Activated CD4-positive, alpha-beta T cell treated with anti-CD3 and anti-CD28 coated beads for 4 hours (primary cell): ENCODE results near the gene ZNF668.
"Not testable (repeated sequence)": the region's sequence is repeated elsewhere in the genome, so short reads cannot be mapped to it uniquely, and the experiment has no call there.

Experiments used
- DNase-seq, 2 donors: peaks; one replicate each; pipeline ENCODE4 v3.0.0-alpha.2; 2020

ZNF668 gene

DNA sequence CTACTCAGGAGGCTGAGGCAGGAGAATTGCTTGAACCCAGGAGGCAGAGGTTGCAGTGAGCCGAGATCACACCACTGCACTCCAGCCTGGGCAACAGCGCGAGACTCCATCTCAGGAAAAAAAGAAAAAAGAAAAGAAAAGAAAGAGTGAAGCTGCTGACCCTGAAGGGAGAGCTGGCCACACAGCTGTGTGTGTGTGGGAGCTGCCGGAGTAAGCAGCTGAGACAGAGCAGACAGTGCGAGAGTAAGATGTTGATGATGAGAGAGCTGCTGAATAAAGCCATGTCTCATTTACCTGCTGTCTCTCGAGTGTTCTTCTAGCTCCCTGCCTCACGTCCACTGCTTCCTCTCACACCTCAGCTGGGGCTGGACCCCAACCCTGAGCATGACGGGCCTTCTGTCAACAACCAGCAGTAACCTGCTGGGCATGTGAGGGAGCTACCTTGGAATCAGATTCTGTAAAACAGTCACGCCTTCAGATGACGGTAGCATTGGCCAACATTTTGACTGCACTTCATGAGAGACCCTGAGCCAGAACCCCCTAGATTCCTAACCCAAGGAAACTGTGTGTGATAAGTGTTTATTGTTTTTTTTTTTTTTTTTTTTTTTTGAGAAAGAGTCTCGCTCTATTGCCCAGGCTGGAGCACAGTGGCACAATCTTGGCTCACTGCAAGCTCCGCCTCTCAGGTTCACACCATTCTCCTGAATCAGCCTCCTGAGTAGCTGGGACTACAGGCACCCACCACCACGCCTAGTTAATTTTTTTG is 27.0 kb upstream of the ZNF668 start:
- DNase-seq = not testable (repeated sequence)

- no peak for DNase-seq
These were observed 26.0 kb upstream of the ZNF668 start for GRCh38 chr16:31099860-31100638.

DNA sequence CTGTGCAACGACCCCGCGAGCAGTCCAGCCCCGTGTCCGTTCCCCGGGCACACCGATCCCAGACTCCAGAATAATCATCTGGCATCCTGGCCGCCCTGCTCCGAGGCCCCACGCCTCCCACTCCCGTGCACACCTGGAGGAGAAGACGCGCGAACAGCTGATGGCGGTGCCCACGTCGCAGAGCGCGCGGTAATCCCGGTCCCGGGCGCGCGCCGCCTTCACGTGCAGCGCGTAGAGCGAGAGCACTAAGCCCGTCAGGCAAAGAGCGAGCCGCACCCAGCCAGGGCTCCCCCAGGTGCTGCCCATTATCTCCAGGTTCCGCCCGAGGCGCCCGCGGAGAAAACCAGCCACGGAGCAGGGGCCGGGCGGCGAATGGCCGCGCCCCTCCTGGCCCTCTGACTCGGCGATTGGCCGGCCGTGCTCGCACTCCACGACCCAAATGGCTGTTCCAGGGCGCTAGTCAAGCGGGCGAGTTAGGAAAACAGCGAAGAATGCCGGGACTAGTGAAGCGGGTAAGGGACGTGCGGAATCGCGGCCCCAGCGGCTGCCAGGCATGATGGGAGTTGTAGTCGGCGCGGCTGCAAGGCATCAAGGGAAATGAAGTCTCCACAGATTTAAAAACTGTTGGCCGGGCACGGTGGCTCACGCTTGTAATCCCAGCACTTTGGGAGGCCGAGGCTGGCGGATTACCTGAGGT is 20.5 kb upstream of the ZNF668 start, which contains the start of gene VKORC1:
Gene VKORC1 (minus strand): TSS at position 374 of the 697 bp plus-strand sequence. CDS start 68 bp downstream, at position 306.
- peak; percentile 83 for DNase-seq

- no peak for DNase-seq
These were observed 20.0 kb upstream of the ZNF668 start for GRCh38 chr16:31094088-31094423.

DNA sequence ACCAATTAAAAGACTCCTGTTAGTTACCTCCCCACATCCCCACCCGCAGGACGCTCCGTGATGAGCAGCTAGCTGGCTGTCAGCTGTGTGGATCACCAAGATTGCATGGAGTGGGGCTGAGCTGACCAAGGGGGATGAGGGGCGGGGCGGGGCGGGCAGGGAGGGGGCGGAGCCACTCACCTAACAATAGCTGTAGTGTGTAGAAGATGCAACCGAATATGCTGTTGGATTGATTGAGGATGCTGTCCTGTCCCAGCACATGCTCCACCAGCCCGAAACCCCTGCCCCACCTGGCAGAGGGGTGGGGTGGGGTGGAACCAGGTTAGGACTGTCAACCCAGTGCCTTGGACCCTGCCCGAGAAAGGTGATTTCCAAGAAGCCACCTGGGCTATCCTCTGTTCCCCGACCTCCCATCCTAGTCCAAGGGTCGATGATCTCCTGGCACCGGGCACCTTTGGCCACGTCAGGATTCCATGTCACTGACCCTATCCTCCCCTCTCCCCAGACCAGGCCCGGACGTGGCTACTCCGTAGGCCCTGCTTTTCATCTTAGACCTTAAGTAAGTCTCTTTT is 19.2 kb upstream of the ZNF668 start:
- DNase-seq = no peak

DNA sequence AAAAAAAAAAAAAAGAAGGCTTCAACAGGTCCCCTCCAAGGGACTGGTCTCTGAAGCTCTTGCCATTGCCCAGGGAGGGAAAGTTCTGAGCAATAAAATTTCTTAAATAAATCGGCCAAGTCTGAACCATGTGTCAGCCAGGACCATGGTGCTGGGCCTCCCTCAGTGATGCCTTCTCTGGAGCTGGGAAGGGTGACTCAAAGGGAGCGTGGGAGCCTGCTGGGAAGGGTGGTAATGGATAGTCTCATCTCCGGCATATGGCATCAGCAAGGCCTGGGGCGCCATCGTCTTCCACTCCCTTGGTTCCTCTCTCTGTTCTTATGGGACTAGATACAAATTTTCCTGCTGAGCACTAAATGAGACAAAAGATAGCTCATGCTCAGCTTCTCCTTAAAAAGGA is 18.3 kb upstream of the ZNF668 start:
- DNase-seq = no peak

- no peak for DNase-seq
These were observed 16.5 kb upstream of the ZNF668 start for GRCh38 chr16:31090540-31090939.

- DNase-seq = no peak
These were observed 15.2 kb upstream of the ZNF668 start for GRCh38 chr16:31089199-31089598.

DNA sequence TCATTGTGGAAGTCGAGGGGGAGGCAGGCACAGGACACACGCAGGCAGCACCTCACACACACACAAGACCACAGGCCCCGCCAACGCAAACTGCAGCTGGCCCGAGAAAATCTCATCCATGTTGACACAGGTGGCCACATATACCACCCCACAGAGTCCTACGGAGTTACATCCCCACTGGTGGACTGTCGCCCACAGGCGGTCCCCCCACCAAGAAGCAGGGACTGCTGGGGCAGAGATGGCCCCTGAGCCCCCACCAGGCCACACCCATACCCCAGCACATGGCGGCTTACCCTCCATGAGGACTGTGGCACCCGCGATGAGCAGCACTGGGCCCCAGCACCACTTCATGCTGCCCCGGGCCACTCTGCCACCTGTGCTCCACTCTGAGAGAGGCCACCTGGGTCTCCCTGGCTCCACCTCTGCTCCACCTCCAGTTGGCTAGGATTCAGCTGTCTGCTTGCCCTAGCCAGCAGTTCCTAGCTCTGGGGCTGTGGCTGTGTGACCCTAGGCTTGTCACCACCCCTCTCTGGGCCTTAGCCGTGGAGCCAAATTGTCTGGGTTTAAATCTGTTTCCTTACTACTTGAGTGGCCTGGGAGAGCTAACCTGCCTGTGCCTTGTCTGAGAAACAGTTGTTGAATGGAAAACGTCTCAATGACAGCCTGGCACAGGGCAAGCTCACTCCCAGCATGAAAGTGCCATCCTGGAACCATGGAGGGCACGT is 14.6 kb upstream of the ZNF668 start, which contains the start of gene PRSS53:
Gene PRSS53 (minus strand): TSS at position 485 of the 725 bp plus-strand sequence. CDS start 134 bp downstream, at position 351.
- DNase-seq = no peak

DNA sequence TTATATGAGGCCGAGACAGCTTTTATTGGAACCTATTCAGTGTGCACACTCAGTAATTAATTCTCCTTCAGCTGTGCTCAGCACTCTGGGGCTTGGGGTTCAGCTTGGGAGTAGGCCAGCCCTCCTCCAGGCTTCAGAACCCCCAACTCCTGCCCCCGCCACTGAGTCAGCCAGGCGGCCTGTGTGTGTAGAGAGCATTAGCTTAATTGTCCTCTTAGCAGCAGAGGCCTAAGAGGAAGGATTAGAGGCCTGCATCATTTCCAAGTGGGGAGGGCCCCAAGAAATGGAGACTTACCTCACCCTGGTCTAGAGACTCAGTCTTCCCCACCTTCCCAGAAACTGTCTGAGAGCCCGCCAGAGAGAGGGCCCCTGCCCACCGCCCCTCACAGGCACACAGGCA is 13.9 kb upstream of the ZNF668 start:
- no peak for DNase-seq

- DNase-seq = no peak
These were observed 13.4 kb upstream of the ZNF668 start for GRCh38 chr16:31087481-31087880.

GRCh38 chr16:31086629-31086906 is 12.5 kb upstream of the ZNF668 start:
- no peak for DNase-seq

DNA sequence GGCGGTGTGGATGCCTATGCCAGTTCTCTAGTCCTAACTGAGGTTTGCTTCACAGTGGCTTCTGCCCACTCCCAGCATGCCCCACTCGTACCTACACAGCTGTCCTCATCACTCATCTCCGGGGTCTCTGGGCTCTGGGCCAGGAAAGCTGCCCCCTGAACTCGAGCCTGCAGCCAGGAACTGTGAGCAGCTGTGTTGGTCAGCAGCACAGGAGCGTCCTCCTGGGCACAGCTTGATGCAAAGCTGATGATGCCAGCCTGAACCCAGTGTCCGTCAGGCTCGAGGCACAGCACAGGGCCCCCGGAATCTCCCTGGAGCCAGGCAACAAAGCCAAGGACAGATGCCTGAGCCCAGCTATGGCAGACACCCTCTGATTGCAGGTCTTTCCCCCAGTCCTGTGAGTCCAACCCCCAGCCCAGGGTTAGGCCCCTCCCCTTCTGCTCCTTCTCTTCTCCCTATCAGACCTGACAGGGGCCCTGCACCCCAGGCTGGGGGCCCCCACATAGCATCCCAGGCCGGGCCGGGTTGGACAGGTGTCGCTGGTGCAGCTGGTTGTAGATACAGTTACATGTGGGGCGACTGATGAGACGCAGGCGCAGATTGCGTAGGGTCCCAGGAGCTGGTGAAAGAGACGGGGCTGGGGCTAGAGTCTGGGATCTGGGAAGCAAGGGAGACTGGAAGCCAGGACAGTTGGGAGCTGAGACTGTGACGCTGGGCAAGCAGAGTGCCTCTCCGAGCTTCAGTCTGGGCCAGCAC is 12.0 kb upstream of the ZNF668 start:
- no peak for DNase-seq

- DNase-seq = no peak
These were observed 11.4 kb upstream of the ZNF668 start for GRCh38 chr16:31085411-31085810.

- no peak for DNase-seq
These were observed 10.7 kb upstream of the ZNF668 start for GRCh38 chr16:31084584-31085302.

GRCh38 chr16:31083981-31084380 is 9.9 kb upstream of the ZNF668 start:
- no peak for DNase-seq

- no peak for DNase-seq
These were observed 9.5 kb upstream of the ZNF668 start for GRCh38 chr16:31083556-31083955.

DNA sequence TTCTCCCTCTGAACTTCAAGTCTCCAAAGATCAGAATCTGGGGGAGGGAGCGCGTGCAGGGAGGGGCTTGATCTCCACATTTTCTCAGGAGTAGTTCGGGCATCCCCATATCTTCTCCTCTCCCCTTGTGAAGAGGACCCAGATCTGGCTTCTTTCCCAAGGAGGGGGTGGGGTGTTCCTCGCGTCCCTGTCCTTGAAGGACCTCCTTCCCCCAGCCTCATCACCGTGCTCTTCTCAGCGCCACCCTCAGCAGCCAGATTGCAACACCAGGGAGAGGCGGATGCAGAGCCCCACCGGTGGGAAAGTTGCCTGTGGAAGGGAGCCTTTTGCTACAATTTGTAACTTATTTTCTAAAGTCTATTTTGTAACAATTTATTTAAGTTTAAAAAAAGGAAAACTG is 9.0 kb upstream of the ZNF668 start:
- no peak for DNase-seq

- no peak for DNase-seq
These were observed 8.5 kb upstream of the ZNF668 start for GRCh38 chr16:31082368-31083045.
